Neural cell (in vitro differentiated cells): Measurements from ENCODE around the gene DCAF16.

Experiments used
- CTCF ChIP-seq: fragments of 450-650 bp; IDR thresholded peaks from 2 replicates; pipeline ENCODE4 v1.5.1; 2014; ENCODE audit warnings: antibody characterized with exemption, mild to moderate bottlenecking, moderate library complexity; ENCODE audit not compliant: poor library complexity, severe bottlenecking
- EP300 ChIP-seq: fragments of 450-650 bp; conservative IDR thresholded peaks from 2 replicates; pipeline ENCODE4 v1.6.1; 2014; ENCODE audit warnings: antibody characterized with exemption, mild to moderate bottlenecking, moderate library complexity; ENCODE audit not compliant: poor library complexity, severe bottlenecking
- EZH2 ChIP-seq: fragments of 200-600, 300-800 bp; shearing (Covaris generic), sonication (generic); IDR thresholded peaks from 2 replicates; pipeline ENCODE4 v1.6.1; 2014; ENCODE audit warnings: antibody characterized with exemption, low read length, borderline replicate concordance, mild to moderate bottlenecking; ENCODE audit not compliant: insufficient read depth, poor library complexity, severe bottlenecking
- MXI1 ChIP-seq: fragments of 450-650 bp; conservative IDR thresholded peaks from 2 replicates; pipeline ENCODE4 v1.6.1; 2014; ENCODE audit warnings: antibody characterized with exemption, mild to moderate bottlenecking; ENCODE audit not compliant: poor library complexity, severe bottlenecking
- POLR2AphosphoS5 ChIP-seq: IDR thresholded peaks from 2 replicates; pipeline ENCODE4 v1.6.1; 2012
- RAD21 ChIP-seq: fragments of 450-650 bp; conservative IDR thresholded peaks from 2 replicates; pipeline ENCODE4 v1.6.1; 2014; ENCODE audit warnings: antibody characterized with exemption, mild to moderate bottlenecking, moderate library complexity
- REST ChIP-seq: IDR thresholded peaks from 2 replicates; pipeline ENCODE4 v1.6.1; 2012; ENCODE audit warnings: borderline replicate concordance
- SMC3 ChIP-seq: fragments of 450-650 bp; conservative IDR thresholded peaks from 2 replicates; pipeline ENCODE4 v1.6.1; 2014; ENCODE audit warnings: antibody characterized with exemption, mild to moderate bottlenecking, moderate library complexity; ENCODE audit not compliant: poor library complexity
- TAF1 ChIP-seq: IDR thresholded peaks from 2 replicates; pipeline ENCODE4 v1.6.1; 2012; ENCODE audit warnings: low read depth

- TF ChIP-seq CTCF (no peak), EP300 (no peak), RAD21 (no peak), REST (no peak), POLR2AphosphoS5 (no peak), EZH2 (no peak), TAF1 (no peak), MXI1 (no peak), SMC3 (no peak)
Measured at GRCh38 chr4:17851959-17852358, 41.4 kb upstream of the DCAF16 start.
